D721Med (cell line): Measurements from ENCODE around the gene PCP4L1.

Experiments
- DNase-seq: peaks from one replicate; pipeline ENCODE4 v3.0.0; 2011; ENCODE audit warnings: low spot score; ENCODE audit not compliant: insufficient read length
- FAIRE-seq: peaks from 2 replicates; lab custom pipeline; 2011; peaks lifted over from hg19 to GRCh38; lab: Jason Lieb, UNC
- TF ChIP-seq, protein P1 (sequence below): IDR thresholded peaks from 2 replicates; pipeline ENCODE4 v1.5.1; 2012; ENCODE audit warnings: mild to moderate bottlenecking, control low read depth; ENCODE audit not compliant: insufficient read depth; ENCODE audit errors: missing control alignments

The PCP4L1 gene

DNA sequence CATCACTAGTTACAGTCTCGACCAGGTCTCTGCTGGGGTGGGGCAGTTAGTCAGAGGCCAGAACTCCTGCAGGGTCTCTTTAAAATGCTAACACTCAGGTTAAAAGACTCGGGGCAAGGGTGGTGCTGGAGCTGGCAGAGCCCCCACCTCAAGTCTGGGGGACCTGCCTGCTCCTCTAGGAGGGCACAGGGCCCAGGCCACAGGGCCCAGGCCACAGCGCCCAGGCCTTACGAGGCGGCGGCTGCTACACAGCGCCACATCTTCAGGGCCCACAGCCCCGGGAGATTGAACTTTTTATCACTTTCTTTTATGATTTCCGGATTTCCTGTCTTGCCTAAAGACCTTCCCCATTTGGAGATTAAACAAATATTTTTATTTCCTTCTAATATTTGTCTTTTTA is 40.8 kb downstream of the PCP4L1 start:
- FAIRE-seq (no peak), DNase-seq (no peak)
- TF ChIP-seq, protein P1, sequence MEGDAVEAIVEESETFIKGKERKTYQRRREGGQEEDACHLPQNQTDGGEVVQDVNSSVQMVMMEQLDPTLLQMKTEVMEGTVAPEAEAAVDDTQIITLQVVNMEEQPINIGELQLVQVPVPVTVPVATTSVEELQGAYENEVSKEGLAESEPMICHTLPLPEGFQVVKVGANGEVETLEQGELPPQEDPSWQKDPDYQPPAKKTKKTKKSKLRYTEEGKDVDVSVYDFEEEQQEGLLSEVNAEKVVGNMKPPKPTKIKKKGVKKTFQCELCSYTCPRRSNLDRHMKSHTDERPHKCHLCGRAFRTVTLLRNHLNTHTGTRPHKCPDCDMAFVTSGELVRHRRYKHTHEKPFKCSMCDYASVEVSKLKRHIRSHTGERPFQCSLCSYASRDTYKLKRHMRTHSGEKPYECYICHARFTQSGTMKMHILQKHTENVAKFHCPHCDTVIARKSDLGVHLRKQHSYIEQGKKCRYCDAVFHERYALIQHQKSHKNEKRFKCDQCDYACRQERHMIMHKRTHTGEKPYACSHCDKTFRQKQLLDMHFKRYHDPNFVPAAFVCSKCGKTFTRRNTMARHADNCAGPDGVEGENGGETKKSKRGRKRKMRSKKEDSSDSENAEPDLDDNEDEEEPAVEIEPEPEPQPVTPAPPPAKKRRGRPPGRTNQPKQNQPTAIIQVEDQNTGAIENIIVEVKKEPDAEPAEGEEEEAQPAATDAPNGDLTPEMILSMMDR, result no peak

DNA sequence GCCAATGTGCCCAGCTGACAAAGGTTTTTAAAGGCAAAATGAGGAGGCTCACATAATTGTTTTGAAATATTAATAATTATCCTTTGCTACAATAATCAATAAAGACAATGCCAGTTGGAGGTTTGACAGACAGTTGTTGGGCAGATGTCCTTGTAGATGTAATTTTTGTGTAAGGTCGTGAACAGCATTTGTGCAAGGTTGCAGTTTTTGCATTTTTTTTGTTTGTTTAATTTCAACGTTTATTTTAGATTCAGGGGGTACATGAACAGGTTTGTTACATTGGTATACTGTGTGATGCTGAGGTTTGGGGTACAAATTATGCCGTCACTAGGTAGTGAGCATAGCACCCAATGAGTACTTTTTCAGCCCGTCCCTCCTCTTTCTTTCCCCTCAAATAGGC is 41.9 kb downstream of the PCP4L1 start:
- DNase-seq (no peak), FAIRE-seq (no peak)
- TF ChIP-seq, protein P1, result no peak

DNA sequence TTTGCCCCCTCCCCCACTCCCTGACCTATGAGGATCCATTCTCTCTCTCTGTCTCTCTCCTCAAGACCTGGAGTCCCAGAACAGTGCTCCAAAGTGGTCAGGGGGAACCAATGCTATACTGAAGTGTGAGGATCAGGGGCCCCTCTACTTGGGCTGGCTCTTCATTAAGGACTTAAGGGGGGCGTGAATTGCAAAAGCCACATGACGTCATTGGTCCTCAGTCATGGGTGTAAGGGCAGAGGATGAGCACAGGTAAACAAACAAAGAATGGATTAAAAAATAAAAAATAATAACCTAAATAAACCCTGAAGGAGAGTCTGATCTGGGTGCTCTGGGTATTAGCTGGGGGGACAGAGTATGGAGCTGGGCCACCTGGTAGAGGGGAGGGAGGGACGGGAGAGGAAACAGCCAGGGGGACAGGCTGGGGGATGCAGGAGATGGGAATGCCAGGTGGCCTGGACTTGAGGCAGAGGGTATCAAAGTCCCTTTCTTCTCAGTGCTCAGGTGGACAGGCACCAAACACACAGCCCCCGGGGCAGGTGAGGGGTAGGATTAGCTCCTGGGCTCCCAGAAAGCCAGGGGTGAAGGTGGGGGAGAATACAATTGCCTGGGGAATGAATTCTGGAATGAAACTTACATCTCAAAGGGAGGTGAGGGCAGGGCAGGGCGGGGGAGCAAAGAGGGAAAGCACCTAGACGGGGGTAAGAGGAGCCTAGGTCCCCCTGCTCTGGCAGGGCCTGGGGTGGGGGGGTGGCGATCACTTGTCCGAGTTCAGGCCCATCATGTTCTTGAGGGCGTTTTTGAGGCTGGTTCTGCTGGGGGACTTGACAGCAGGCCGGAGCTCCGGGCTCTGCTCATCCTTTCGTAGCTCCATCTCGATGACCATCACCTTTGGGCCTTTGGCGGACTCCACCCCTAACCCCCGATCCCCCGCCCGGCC is 46.7 kb downstream of the PCP4L1 start:
- TF ChIP-seq, protein P1, result no peak
- DNase-seq (no peak), FAIRE-seq (no peak)

DNA sequence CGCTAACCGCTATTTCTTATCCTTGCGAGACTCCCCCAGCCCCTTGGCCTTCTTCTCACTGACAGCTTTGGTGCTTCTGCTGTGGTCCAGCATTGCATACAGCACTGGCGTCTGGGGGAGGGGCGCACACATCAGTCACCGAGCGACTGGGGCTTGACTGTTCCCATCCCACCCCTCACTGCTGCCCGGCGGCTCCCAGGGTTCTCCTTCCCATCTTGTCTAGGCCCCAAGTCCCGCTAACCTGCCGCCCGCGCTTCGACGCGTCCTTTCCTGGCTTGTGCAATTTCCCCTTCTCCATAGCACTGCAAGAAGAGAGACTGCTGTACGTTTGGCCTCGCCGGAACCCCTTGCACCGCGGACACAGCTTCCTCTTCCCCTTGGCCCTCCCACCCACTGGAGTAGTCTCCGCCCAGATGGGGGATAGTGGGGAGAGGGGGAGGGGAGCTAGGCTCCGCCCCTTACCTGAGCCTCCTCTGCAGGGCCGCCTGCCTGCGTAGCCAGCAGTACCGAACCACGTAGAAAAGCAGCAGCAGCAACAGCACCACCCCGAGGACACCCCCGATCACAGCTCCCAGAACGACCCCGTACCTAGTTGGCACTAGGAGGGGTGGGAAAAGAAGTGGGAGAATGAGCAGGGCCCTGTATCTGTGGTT is 47.4 kb downstream of the PCP4L1 start:
- no peak for FAIRE-seq
- TF ChIP-seq, protein P1, result no peak
- DNase-seq, result peak; percentile 66

DNA sequence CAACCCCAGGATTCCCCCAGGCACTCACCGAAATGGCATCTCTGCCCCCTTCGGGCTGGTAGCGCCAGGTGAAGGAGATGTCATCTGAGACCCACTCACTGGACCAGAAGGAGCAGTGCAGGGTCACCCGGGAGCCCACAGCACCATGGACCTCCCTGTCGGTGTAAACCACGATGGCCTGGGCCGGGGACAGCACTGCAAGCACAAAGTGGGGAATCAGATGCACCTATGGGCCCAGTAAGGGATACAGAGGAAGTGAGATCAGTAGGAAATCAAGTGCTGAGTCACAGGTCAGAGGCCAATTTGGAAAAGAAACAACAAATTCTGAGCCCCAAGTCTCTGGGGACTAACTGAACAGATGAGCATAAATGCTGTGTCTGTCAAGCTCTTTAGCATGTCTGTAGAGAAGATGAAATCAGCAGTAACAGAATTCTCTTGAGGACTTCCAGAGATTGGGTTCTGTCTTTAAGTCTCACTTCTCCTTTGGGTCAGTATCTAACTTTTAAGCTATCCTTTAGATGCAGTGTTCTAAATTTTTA is 48.8 kb downstream of the PCP4L1 start:
- no peak for FAIRE-seq
- DNase-seq, result no peak
- TF ChIP-seq, protein P1, result no peak

DNA sequence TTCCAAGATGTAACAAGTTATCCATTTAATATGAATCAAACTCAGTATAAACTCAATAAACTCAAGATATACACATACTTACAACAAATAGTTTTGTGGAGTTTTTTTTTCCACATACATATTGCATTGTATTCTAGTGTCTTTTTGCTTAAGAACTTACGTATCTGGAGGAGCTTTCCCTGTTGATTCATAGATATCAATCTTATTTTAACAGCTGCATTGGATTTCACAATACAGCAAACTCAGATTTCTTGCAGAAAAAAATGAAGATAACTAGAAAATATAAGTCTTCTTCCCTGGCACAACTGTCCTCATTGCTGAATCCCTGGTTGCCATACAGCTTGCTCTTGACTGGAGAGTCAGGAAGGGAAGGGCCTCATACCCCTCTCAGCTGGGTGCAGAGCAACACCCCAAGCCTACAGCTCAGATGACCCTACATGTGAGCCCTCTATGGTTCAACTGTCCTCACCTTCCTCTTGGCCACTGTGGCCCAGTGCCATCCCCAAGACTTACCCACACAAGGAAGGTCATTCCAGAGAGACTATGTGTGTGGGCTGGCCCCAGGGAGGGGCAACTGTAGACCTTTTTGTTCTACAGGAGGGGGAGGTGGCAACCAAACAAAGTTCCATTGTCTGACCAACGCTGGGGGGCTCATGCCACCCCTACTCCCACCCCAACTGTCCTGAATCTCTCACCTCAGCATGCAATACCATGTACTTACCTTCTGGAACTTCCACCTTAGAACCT is 49.5 kb downstream of the PCP4L1 start:
- TF ChIP-seq, protein P1, result no peak
- DNase-seq (no peak), FAIRE-seq (no peak)
